Activated CD4-positive, alpha-beta memory T cell treated with anti-CD3 and anti-CD28 coated beads for 36 hours (primary cell): ENCODE data around the gene ZFPM1. TPM values are rescaled to one million over a fixed set of nuclear protein-coding genes. Genes with fewer than 3 reads are reported as not detected.
A peak's percentile ranks its signal among the peaks of the same experiment; 100 is the strongest.

ENCODE experiments used
- CTCF ChIA-PET: fragments of 350-600 bp; sonication (Branson Sonifier 250); formaldehyde crosslinking; loops from one replicate; lab custom pipeline; 2021; ENCODE audit warnings: antibody characterized with exemption, inconsistent platforms; lab: Charles Lee
- POLR2A ChIA-PET: fragments of 350-600 bp; sonication (Branson Sonifier 250); formaldehyde crosslinking; loops from one replicate; lab custom pipeline; 2021; ENCODE audit warnings: antibody characterized with exemption; lab: Charles Lee
- DNase-seq: peaks from one replicate; pipeline ENCODE4 v3.0.0-alpha.2; 2020
- H3K27ac Mint-ChIP-seq: one replicate; pipeline ENCODE4 v1.8.0; 2021; ENCODE audit warnings: mixed read lengths
- H3K27me3 Mint-ChIP-seq: one replicate; pipeline ENCODE4 v1.8.0; 2021; ENCODE audit warnings: mixed read lengths
- H3K36me3 Mint-ChIP-seq: one replicate; pipeline ENCODE4 v1.8.0; 2021; ENCODE audit warnings: mixed read lengths
- H3K4me1 Mint-ChIP-seq: one replicate; pipeline ENCODE4 v1.8.0; 2021; ENCODE audit warnings: low read depth, mixed read lengths
- H3K4me3 Mint-ChIP-seq: one replicate; pipeline ENCODE4 v1.8.0; 2021; ENCODE audit warnings: mild to moderate bottlenecking, mixed read lengths
- H3K9me3 Mint-ChIP-seq: one replicate; pipeline ENCODE4 v1.8.0; 2021; ENCODE audit warnings: mixed read lengths
- intact Hi-C: fragments of 100-400 bp; cut with micrococcal nuclease; formaldehyde crosslinking; loops from one replicate; pipeline ENCODE4 v1.15.1; 2023
- total RNA-seq, 2 experiments: library from RNA; stranded (reverse); gene quantifications; one replicate each; pipeline ENCODE4 v1.2.3, GENCODE V29; 2021

The ZFPM1 gene
- total RNA-seq, 2 experiments from 2014 or later, result 11.6 to 12.0 TPM

GRCh38 chr16:88548131-88548874, 95.2 kb downstream of the ZFPM1 start:
- intact Hi-C loops, result no loop called here
- Mint-ChIP-seq H3K4me3 (no peak overlapping the region), H3K9me3 (peaks cover 7% of the 10 kb centered on the region), H3K27ac (no peak overlapping the region), H3K36me3 (peaks cover 4% of the 10 kb centered on the region), H3K27me3 (no peaks in the 10 kb centered on the region), H3K4me1 (peaks cover 11% of the 10 kb centered on the region)
- POLR2A ChIA-PET, result no interaction called here
- no peak for DNase-seq
- CTCF ChIA-PET, result no interaction called here

GRCh38 chr16:88548985-88549384, 95.9 kb downstream of the ZFPM1 start:
- intact Hi-C loops, result no loop called here
- Mint-ChIP-seq H3K4me1 (peaks cover 11% of the 10 kb centered on the region), H3K4me3 (no peak overlapping the region), H3K27me3 (no peaks in the 10 kb centered on the region), H3K36me3 (no peaks in the 10 kb centered on the region), H3K27ac (no peak overlapping the region), H3K9me3 (peaks cover under 1% of the 10 kb centered on the region)
- DNase-seq, result no peak
- CTCF ChIA-PET, result interaction anchor here (1.3 kb wide), 1 partner anchor 12 kb away, joined by 3 read pairs; no protein-coding TSS in a partner anchor
- POLR2A ChIA-PET, result no interaction called here

DNA sequence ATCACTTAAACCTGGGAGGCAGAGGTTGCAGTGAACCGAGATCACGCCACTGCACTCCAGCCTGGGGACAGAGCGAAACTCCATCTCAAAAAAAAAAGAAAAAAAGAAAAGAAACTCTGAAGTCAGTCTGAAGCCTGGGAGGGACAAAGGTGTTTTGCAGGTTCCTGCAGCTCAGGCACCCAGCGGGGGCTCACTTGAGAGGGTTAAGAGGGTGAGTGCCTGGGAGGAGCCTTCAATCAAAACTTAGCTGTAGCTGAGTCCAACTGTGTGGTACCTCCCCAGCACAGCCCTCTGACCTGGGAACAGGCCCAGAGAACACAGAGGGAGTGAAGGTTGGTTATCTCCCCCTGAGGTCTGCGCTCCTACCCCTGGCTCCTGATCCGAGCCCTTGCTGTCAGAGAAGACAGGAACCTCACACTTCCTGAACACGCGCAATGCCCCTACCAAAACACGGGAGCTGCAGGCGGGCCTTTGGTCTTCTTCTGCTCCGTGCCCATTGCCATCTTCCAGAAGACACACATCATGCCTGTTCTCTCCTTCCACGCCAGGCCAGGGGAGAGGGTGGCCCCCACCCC, 96.7 kb downstream of the ZFPM1 start:
- intact Hi-C loops, result no loop called here
- Mint-ChIP-seq H3K27me3 (no peaks in the 10 kb centered on the region), H3K27ac (peak overlapping the region; percentile 8), H3K9me3 (no peaks in the 10 kb centered on the region), H3K4me1 (peaks cover 11% of the 10 kb centered on the region), H3K36me3 (no peaks in the 10 kb centered on the region), H3K4me3 (peak overlapping the region; percentile 32)
- ChIA-PET CTCF (interaction anchor here (0.7 to 1.3 kb wide), 4 partner anchors 9 to 112 kb away, joined by 3 to 4 read pairs (median 3); no protein-coding TSS in a partner anchor), POLR2A (no interaction called here)
- no peak for DNase-seq

- Mint-ChIP-seq H3K36me3 (no peaks in the 10 kb centered on the region), H3K9me3 (no peaks in the 10 kb centered on the region), H3K4me3 (peak overlapping the region; percentile 32), H3K4me1 (peaks cover 11% of the 10 kb centered on the region), H3K27me3 (no peaks in the 10 kb centered on the region), H3K27ac (peak overlapping the region; percentile 8)
- ChIA-PET POLR2A (no interaction called here), CTCF (interaction anchor here (0.7 to 1.3 kb wide), 4 partner anchors 9 to 112 kb away, joined by 3 to 4 read pairs (median 3); no protein-coding TSS in a partner anchor)
- DNase-seq, result peak; percentile 47
- intact Hi-C loops, result no loop called here
Observed at GRCh38 chr16:88550246-88550661, 97.2 kb downstream of the ZFPM1 start.

DNA sequence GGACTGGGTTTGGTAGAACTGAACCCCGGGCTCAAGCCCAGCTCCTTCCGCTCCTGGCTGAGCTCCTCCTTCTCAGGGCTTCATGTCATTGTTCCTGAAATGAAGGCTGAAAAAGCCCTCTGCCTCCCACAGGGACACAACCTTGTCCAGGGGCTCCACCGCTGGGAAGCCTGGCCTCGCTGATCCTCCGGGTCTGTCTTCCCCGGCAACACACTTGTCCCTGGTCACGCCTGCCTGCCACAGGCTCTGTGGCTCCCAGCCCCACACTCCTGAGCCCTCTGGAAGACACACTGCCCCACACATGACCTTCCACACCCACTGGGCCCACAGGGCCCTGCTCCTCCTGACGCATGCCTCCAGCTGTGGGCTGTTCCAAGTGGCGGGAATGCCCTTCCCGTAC, 99.1 kb downstream of the ZFPM1 start:
- peaks cover 11% of the 10 kb centered on the region for H3K4me1 Mint-ChIP-seq
- peaks cover 7% of the 10 kb centered on the region for H3K9me3 Mint-ChIP-seq
- H3K4me3 Mint-ChIP-seq, result no peak overlapping the region
- intact Hi-C loops, result no loop called here
- DNase-seq, result no peak
- ChIA-PET CTCF (no interaction called here), POLR2A (no interaction called here)
- H3K36me3 Mint-ChIP-seq, result no peaks in the 10 kb centered on the region
- H3K27me3 Mint-ChIP-seq, result peaks cover 2% of the 10 kb centered on the region
- H3K27ac Mint-ChIP-seq, result no peak overlapping the region

DNA sequence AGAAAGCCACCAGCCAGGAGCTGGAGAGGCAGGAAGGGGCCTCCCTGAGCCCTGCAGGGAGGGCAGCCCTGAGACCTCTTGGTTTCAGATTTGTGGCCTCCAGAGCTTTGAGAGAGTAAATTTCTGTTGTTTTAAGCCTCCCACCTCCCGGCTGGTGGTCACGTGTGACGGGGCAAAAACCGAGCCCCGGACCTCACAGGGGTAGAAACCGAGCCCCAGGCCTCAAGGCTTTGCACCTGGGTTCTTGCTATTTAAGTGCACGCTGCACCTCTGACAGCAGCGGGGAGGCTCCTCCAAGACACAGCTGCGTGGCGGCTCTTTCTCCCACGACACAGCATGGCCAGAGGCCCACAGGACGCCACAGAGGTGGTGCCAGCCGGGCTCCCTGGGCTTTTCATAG, 99.7 kb downstream of the ZFPM1 start:
- Mint-ChIP-seq H3K27ac (no peak overlapping the region), H3K36me3 (no peaks in the 10 kb centered on the region), H3K4me1 (peaks cover 11% of the 10 kb centered on the region), H3K27me3 (peaks cover 2% of the 10 kb centered on the region), H3K4me3 (no peak overlapping the region), H3K9me3 (peaks cover 7% of the 10 kb centered on the region)
- ChIA-PET CTCF (no interaction called here), POLR2A (no interaction called here)
- intact Hi-C loops, result no loop called here
- DNase-seq, result no peak

DNA sequence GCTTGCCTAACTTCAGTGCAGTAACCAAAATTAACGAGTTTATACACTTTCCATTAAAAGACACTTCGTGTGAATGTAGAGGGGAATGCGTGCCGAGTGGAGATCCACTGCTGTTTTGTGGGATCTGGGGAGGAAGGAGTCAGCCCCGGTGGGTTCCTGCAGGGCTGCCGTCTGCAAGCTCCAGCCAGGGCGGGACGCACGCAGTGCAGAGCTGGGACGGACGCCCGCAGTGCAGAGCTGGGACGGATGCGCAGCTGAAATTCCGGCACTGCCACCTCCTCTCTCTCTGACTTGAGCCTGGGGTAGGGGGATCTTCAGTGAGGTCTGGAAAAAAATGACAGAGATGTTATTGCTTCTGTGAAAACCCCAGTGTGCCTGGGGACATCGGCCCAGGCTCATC, 100.7 kb downstream of the ZFPM1 start:
- H3K27ac Mint-ChIP-seq, result no peak overlapping the region
- ChIA-PET POLR2A (no interaction called here), CTCF (no interaction called here)
- no peaks in the 10 kb centered on the region for H3K36me3 Mint-ChIP-seq
- peaks cover 11% of the 10 kb centered on the region for H3K4me1 Mint-ChIP-seq
- DNase-seq, result no peak
- peaks cover 7% of the 10 kb centered on the region for H3K9me3 Mint-ChIP-seq
- intact Hi-C loops, result no loop called here
- no peak overlapping the region for H3K4me3 Mint-ChIP-seq
- peaks cover 2% of the 10 kb centered on the region for H3K27me3 Mint-ChIP-seq

DNA sequence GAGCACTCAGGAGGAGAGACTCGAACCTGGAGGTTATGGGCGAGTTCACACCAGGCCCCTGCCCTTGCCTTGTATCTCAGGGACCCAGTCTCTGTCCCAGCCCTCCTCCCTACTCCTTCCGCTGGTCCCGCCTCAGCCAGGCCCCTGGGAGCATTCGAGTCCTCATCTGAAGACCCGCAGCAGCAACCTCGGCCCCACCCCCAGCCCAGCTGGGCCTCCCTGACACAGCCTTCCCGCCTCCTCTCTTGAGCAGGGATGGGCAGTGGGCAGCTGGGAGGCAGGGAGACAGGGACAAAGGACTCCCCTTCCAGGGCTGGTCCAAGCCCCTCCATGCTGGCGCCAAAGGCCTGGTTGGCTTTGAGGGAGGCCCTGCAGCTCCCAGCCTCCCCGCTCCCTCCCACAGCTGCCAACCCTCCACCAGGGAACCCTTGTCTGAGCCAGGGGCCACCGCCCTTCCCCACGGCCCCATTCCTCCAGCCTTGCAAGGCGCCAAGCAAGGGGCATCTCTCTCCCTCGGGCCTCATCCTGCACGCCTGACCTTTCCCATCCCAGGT, 101.7 kb downstream of the ZFPM1 start:
- Mint-ChIP-seq H3K36me3 (no peaks in the 10 kb centered on the region), H3K27ac (no peak overlapping the region), H3K4me3 (no peak overlapping the region), H3K4me1 (peaks cover 9% of the 10 kb centered on the region), H3K27me3 (peaks cover 6% of the 10 kb centered on the region), H3K9me3 (peaks cover 7% of the 10 kb centered on the region)
- ChIA-PET CTCF (interaction anchor here (0.9 to 1.2 kb wide), 2 partner anchors 119 to 126 kb away, joined by 4 read pairs; no protein-coding TSS in a partner anchor), POLR2A (no interaction called here)
- intact Hi-C loops, result no loop called here
- no peak for DNase-seq

- no peak overlapping the region for H3K27ac Mint-ChIP-seq
- ChIA-PET POLR2A (no interaction called here), CTCF (interaction anchor here (1.2 to 1.5 kb wide), 2 partner anchors 10 to 121 kb away, joined by 4 read pairs; no protein-coding TSS in a partner anchor)
- peaks cover 7% of the 10 kb centered on the region for H3K9me3 Mint-ChIP-seq
- no peaks in the 10 kb centered on the region for H3K4me1 Mint-ChIP-seq
- no peak overlapping the region for H3K4me3 Mint-ChIP-seq
- H3K27me3 Mint-ChIP-seq, result peaks cover 6% of the 10 kb centered on the region
- intact Hi-C loops, result no loop called here
- H3K36me3 Mint-ChIP-seq, result no peaks in the 10 kb centered on the region
- DNase-seq, result no peak
Observed at GRCh38 chr16:88556294-88556988, 103.4 kb downstream of the ZFPM1 start.

DNA sequence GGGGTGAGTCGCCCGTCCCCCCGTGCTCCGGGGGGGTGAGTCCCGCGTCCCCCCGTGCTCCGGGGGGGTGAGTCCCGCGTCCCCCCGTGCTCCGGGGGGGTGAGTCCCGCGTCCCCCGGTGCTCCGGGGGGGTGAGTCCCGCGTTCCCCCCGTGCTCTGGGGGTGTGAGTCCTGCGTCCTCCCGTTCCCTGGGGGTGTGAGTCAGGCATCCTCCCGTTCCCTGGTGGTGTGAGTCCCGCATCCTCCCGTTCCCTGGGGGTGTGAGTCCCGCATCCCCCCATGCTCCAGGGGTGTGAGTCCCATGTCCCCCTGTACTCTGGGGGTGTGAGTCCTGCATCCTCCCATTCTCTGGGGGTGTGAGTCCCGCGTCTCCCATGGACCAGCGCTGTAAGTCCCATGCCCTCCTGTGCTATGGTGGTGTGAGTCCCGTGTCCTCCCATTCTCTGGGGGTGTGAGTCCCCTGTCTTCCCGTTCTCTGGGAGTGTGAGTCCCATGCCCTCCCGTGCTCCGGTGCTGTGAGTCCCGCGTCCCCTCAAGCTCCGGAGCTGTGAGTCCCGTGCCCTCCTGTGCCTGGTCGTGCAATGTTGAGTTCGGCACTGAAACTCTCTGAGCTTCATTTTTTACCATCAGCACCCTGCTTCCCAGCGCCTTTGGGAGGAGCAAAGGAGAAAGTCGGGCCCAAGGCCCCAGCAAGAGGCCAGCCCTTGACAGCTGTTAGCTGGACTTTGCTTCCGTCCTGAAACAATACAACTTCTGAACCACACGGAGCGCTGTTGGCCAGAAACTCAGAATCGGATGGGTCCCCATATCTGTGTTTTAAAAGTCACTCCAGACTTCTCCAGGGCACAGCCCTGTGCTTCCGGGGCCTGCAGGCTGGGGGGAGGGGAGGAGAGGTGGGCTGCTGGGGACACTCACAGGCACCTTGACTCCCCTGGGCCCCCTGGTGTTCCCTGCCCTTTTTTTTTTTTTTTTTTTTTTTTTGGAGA, 105.7 kb downstream of the ZFPM1 start:
- peak; percentile 23 for DNase-seq
- POLR2A ChIA-PET, result no interaction called here
- Mint-ChIP-seq H3K36me3 (no peaks in the 10 kb centered on the region), H3K27ac (no peak overlapping the region), H3K27me3 (peaks cover 7% of the 10 kb centered on the region), H3K4me3 (no peak overlapping the region), H3K9me3 (peaks cover 7% of the 10 kb centered on the region), H3K4me1 (peaks cover 3% of the 10 kb centered on the region)
- CTCF ChIA-PET, result interaction anchor here (1.0 to 5.9 kb wide), 3 partner anchors 9 to 120 kb away, joined by 3 to 34 read pairs (median 3); no protein-coding TSS in a partner anchor
- intact Hi-C loops, result no loop called here
